NB4 (cell line): Measurements from ENCODE around the gene DTNB.

ENCODE experiments used
- DNase-seq: peaks from one replicate; pipeline ENCODE4 v3.0.0; 2010; ENCODE audit warnings: low read depth
- H3K4me3 ChIP-seq: one replicate; pipeline ENCODE4 v1.5.1; 2011; ENCODE audit warnings: mild to moderate bottlenecking, low read depth, low read length, moderate library complexity
- CTCF ChIP-seq: IDR thresholded peaks from one replicate; pipeline ENCODE4 v1.5.1; 2012; ENCODE audit warnings: low read depth, low read length
- MAX ChIP-seq: IDR thresholded peaks from 2 replicates; pipeline ENCODE4 v1.6.1; 2011; ENCODE audit warnings: low read depth, low read length
- MYC ChIP-seq: IDR thresholded peaks from 2 replicates; pipeline ENCODE4 v1.6.1; 2011; ENCODE audit warnings: low read depth, low read length
- POLR2A ChIP-seq: IDR thresholded peaks from 2 replicates; pipeline ENCODE4 v1.6.1; 2011; ENCODE audit warnings: mild to moderate bottlenecking; ENCODE audit not compliant: insufficient read length; ENCODE audit errors: extremely low read depth

DTNB gene

DNA sequence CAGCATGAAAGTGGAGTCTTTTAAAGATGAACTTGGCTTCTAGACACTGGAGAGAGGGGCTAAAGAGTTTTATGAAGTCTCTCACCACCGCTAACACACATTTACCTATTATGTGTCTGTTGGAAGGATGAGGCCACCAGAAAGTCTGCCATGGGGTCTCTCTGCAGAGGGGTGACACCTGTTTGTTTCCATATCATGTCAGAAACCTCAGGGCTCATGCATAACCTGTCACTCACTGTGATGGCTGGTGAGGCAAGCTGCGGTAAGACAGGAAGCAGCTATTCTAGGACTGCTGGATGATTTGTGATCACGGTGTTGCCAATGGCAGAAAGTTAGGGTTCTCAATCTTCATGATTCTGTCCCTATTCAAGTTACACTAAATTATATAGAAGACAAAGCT is 270.9 kb downstream of the DTNB start:
- DNase-seq, result no peak
- TF ChIP-seq CTCF (no peak), POLR2A (no peak), MYC (no peak), MAX (no peak)
- no peak overlapping the region for H3K4me3 ChIP-seq

DNA sequence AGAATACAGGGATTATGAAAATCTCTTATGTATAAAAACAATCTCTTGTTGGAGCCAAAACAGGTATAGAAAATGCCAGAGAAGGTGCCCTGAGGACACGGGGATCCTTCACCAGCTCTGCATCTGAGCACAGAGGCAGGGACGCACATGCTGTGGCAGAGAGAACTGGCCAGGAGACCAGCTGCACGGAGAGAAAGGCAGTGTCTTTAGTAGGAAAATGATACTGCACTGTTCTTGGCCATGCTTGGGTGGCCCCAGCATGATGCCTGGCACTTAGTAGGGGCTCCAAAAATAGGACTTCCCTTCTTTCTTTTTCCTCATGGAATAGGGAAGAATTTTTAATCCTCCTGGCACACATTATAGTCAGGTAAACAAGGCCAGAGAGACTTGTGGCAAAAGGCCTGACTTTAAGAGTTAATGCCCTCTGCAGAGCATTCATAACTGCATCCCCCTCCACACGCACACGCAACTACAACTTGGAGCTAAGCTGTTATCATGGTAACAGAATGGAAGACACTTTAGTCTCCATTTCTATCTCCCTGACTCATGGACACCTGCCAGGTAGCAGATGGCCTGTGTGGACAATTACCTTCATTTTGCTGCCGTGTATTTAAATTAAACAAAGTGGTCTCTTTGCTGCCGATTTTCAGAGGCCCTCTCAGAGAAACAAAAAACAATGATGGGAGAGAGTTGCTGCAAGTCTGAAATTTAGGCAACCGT is 271.9 kb downstream of the DTNB start:
- TF ChIP-seq MYC (no peak), MAX (no peak), POLR2A (no peak), CTCF (no peak)
- no peak overlapping the region for H3K4me3 ChIP-seq
- no peak for DNase-seq

- DNase-seq, result no peak
- no peak overlapping the region for H3K4me3 ChIP-seq
- TF ChIP-seq MAX, result no peak
- TF ChIP-seq POLR2A, result no peak
- no peak for TF ChIP-seq CTCF
- TF ChIP-seq MYC, result no peak
Observed at GRCh38 chr2:25400576-25401216, 272.7 kb downstream of the DTNB start.

DNA sequence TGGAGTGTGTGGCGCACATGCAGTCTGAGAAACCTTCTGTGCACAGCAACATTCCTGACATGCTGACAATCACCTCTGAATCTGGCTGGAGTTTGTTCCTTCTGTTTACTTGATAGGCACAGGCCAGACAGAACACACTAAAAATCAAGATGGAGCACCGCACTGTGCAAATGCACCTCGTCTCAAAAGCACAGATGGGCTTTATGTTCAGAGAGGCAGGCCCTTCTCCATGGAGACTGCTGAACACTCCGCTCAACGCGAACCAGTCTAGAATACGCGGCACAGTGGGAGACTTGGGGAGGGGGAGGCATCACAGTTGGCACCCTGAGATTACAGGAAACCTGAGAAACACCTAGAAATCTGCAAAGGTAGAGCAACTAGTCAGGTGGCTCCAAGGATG is 273.2 kb downstream of the DTNB start:
- TF ChIP-seq POLR2A (no peak), MYC (no peak), CTCF (no peak), MAX (no peak)
- H3K4me3 ChIP-seq, result no peak overlapping the region
- no peak for DNase-seq

DNA sequence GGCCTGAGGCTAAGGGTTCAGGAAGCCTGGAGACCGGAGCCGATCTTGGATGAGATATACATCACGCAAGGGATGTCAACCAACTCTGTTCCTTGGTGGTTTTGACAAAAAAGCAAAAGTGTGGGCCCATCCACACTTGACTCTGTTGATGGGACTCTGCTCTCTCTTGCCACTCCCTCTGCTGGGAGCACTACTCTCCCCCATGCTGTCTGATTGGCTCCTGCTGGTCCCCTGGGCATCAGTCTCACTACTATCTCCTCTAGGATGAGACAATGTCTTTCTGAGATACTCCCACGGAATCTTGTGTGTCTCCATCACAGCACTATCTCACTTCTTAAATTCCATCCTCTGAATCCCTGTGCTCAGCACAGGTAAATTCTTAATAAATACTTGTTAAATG is 274.8 kb downstream of the DTNB start:
- no peak for DNase-seq
- no peak overlapping the region for H3K4me3 ChIP-seq
- TF ChIP-seq MYC (no peak), CTCF (no peak), POLR2A (no peak), MAX (no peak)
